A549 treated with AZD2906 at 1 μM for 4 hours (cell line): ENCODE data around the gene OMP. TPM values are rescaled to one million over a fixed set of nuclear protein-coding genes. Genes with fewer than 3 reads are reported as not detected.

Experiments
- total RNA-seq: library from RNA; stranded (reverse); fragments of 200-300 nt; extraction: Qiagen RNA extraction; gene quantifications from 5 replicates; pipeline ENCODE4 v1.2.3, GENCODE V29; 2022

Gene OMP
- total RNA-seq: not detected in 5 replicates

GRCh38 chr11:77102246-77103210 lies at the start of gene OMP:
Gene OMP, plus strand, starts transcription at chr11:77102840. Its CDS starts 0 bp downstream, at chr11:77102840.

GRCh38 chr11:77066229-77067042 lies 36.2 kb upstream of the OMP start, which contains the start of gene CAPN5:
Gene CAPN5, plus strand, starts transcription at chr11:77066971. Its CDS starts 17,916 bp downstream, at chr11:77084887.

GRCh38 chr11:77127920-77128691 lies 25.5 kb downstream of the OMP start, which contains the start of gene MYO7A:
Gene MYO7A, plus strand, starts transcription at chr11:77128246. Its CDS starts 2,389 bp downstream, at chr11:77130635.

Other genes with a start within 250 kb of the OMP start
- gene ACER3, start 241.9 kb upstream of the OMP start, total RNA-seq: 15.0 to 22.1 TPM (median 18.9 TPM) in 5 replicates
- 1.0 to 1.4 TPM (median 1.2 TPM) in 5 replicates for gene B3GNT6, start 68.4 kb upstream of the OMP start, total RNA-seq
- gene CAPN5, start 35.9 kb upstream of the OMP start, total RNA-seq: 7.0 to 9.1 TPM (median 7.9 TPM) in 5 replicates
- 1.2 to 1.4 TPM (median 1.2 TPM) in 5 replicates for gene MYO7A, start 25.4 kb downstream of the OMP start, total RNA-seq
- gene GDPD4, start 198.8 kb downstream of the OMP start, total RNA-seq: not detected in 5 replicates